Sigmoid colon (tissue), 7 donors: ENCODE measurements around the gene SMYD2. TPM values are rescaled to one million over a fixed set of nuclear protein-coding genes. Genes with fewer than 3 reads are reported as not detected.

Source experiments
- DNase-seq: peaks from one replicate; pipeline ENCODE4 v3.0.0-alpha.2; 2019
- H3K27ac ChIP-seq, 4 donors: fragments of 200-600 bp; sonication (generic); one replicate each; pipeline ENCODE4 v1.5.1; 2016 to 2019; ENCODE audit warnings: mild to moderate bottlenecking in 1 of 4
- H3K27me3 ChIP-seq, 3 donors: fragments of 200-600 bp; sonication (generic); one replicate each; pipeline ENCODE4 v1.5.1; 2019; ENCODE audit warnings: mild to moderate bottlenecking in 1 of 3
- H3K36me3 ChIP-seq, 4 donors: fragments of 200-600 bp; sonication (generic); one replicate each; pipeline ENCODE4 v1.5.1; 2016 to 2019
- H3K4me1 ChIP-seq, 4 donors: fragments of 200-600 bp; sonication (generic); one replicate each; pipeline ENCODE4 v1.5.1; 2017 to 2019
- H3K4me3 ChIP-seq, 4 donors: fragments of 200-600 bp; sonication (generic); one replicate each; pipeline ENCODE4 v1.5.1; 2017 to 2019; ENCODE audit warnings: mild to moderate bottlenecking in 2 of 4, moderate library complexity in 1 of 4
- H3K9me3 ChIP-seq, 4 donors: fragments of 200-600 bp in 3 of 4; sonication (generic) in 3 of 4; one replicate each; pipeline versions ENCODE4 v1.5.1 to v1.6.1; 2013 to 2019
- CTCF ChIP-seq, 4 experiments: fragments of 450-650 bp in 3 of 4; fragments of 200-600 bp in 1 of 4; IDR thresholded peaks; one replicate each; pipeline ENCODE4 v1.5.1; 2016 to 2019; ENCODE audit warnings: antibody characterized with exemption in 4 of 4, mild to moderate bottlenecking in 3 of 4, moderate library complexity in 2 of 4
- EP300 ChIP-seq, 4 donors: sonication (generic); formaldehyde crosslinking; IDR thresholded peaks; one replicate each; pipeline ENCODE4 v1.6.1; 2017; ENCODE audit warnings: antibody characterized with exemption in 4 of 4
- POLR2A ChIP-seq, 2 donors: fragments of 450-650 bp; IDR thresholded peaks; one replicate each; pipeline ENCODE4 v1.6.1; 2016; ENCODE audit warnings: antibody characterized with exemption in 2 of 2, mild to moderate bottlenecking in 2 of 2, moderate library complexity in 2 of 2
- POLR2AphosphoS5 ChIP-seq, 4 donors: sonication (generic); formaldehyde crosslinking; IDR thresholded peaks; one replicate each; pipeline ENCODE4 v1.6.1; 2017; ENCODE audit warnings: antibody characterized with exemption in 4 of 4
- WGBS, 2 donors: extraction: QIAGEN DNeasy Blood & Tissue Kit; methylation state at CpG; one replicate each; pipeline ENCODE4 v1.1.7; 2013; 5-methylcytosine and 5-hydroxymethylcytosine counted together
- intact Hi-C: fragments of 100-400 bp; cut with DNase I; formaldehyde crosslinking; loops from one replicate; pipeline ENCODE4 v1.15.1; 2023
- polyA plus RNA-seq, 3 donors: library from polyadenylated mRNA; stranded (reverse); fragments of 200-250 nt; gene quantifications; one replicate each; pipeline ENCODE4 v1.2.3, GENCODE V29; 2013
- total RNA-seq, 4 donors: library from RNA; depleted of rRNA; stranded (reverse); fragments of >200 nt; gene quantifications; one replicate each; pipeline ENCODE4 v1.1.0, GENCODE V29; 2016
- donor health status: healthy with polysubstance abuse.
- donor health status: Bipolar disorder and iron deficiency.
- donor health status: healthy.

Gene SMYD2
- total and polyA plus RNA-seq, 7 donors = 12.5 to 23.4 (median 16.7) TPM

GRCh38 chr1:214290424-214291037 is 9.6 kb downstream of the SMYD2 start:
- H3K4me3 ChIP-seq = no peak overlapping the region
- intact Hi-C loops = no loop called here
- H3K36me3 ChIP-seq = no peaks in the 10 kb centered on the region
- DNase-seq = no peak
- no peak overlapping the region for H3K27ac ChIP-seq
- H3K27me3 ChIP-seq = no peaks in the 10 kb centered on the region
- H3K9me3 ChIP-seq = no peaks in the 10 kb centered on the region
- no peaks in the 10 kb centered on the region for H3K4me1 ChIP-seq
- 75 to 84% methylated on average over 5 of the region's 5 CpGs for WGBS, 2 donors
- TF ChIP-seq CTCF (IDR thresholded peaks at IDR 0.05) (no peak), EP300 (IDR thresholded peaks at IDR 0.05) (no peak), POLR2A (IDR thresholded peaks at IDR 0.05) (no peak), POLR2AphosphoS5 (IDR thresholded peaks at IDR 0.05) (no peak)

GRCh38 chr1:214292322-214292721 is 11.4 kb downstream of the SMYD2 start:
- Histone ChIP-seq H3K4me1 (no peaks in the 10 kb centered on the region), H3K27me3 (no peaks in the 10 kb centered on the region), H3K36me3 (no peaks in the 10 kb centered on the region), H3K4me3 (no peak overlapping the region), H3K27ac (no peak overlapping the region), H3K9me3 (no peaks in the 10 kb centered on the region)
- 89% methylated on average over 3 of the region's 3 CpGs for WGBS, 2 donors
- DNase-seq = no peak
- intact Hi-C loops = no loop called here
- TF ChIP-seq POLR2AphosphoS5 (IDR thresholded peaks at IDR 0.05) (no peak), CTCF (IDR thresholded peaks at IDR 0.05) (no peak)

GRCh38 chr1:214295934-214296333 is 15.0 kb downstream of the SMYD2 start:
- Histone ChIP-seq H3K4me1 (no peaks in the 10 kb centered on the region), H3K27me3 (no peaks in the 10 kb centered on the region), H3K4me3 (no peak overlapping the region), H3K36me3 (no peaks in the 10 kb centered on the region), H3K27ac (no peak overlapping the region), H3K9me3 (no peaks in the 10 kb centered on the region)
- no peak for DNase-seq
- intact Hi-C loops = no loop called here
- no peak for TF ChIP-seq EP300 (IDR thresholded peaks at IDR 0.05)
- 82 to 88% methylated on average over 4 of the region's 4 CpGs for WGBS, 2 donors

- TF ChIP-seq EP300 (IDR thresholded peaks at IDR 0.05) = no peak
- no peak for TF ChIP-seq CTCF (IDR thresholded peaks at IDR 0.05)
- TF ChIP-seq POLR2AphosphoS5 (IDR thresholded peaks at IDR 0.05) = no peak
- no peak for TF ChIP-seq POLR2A (IDR thresholded peaks at IDR 0.05)
- H3K27ac ChIP-seq = no peak overlapping the region
- no peaks in the 10 kb centered on the region for H3K4me1 ChIP-seq
- H3K36me3 ChIP-seq = no peaks in the 10 kb centered on the region
- no peak for DNase-seq
- H3K9me3 ChIP-seq = no peaks in the 10 kb centered on the region
- H3K4me3 ChIP-seq = no peak overlapping the region
- WGBS, 2 donors = 83 to 87% methylated on average over 9 of the region's 9 CpGs
- no peaks in the 10 kb centered on the region for H3K27me3 ChIP-seq
- intact Hi-C loops = no loop called here
Measured at GRCh38 chr1:214296860-214297745, 16.1 kb downstream of the SMYD2 start.

- TF ChIP-seq POLR2A (IDR thresholded peaks at IDR 0.05) (no peak), EP300 (IDR thresholded peaks at IDR 0.05) (no peak), CTCF (IDR thresholded peaks at IDR 0.05) (no peak), POLR2AphosphoS5 (IDR thresholded peaks at IDR 0.05) (no peak)
- H3K4me3 ChIP-seq = no peak overlapping the region
- H3K36me3 ChIP-seq = no peaks in the 10 kb centered on the region
- no peak for DNase-seq
- WGBS, 2 donors = 96 to 97% methylated on average over 9 of the region's 9 CpGs
- no peak overlapping the region for H3K27ac ChIP-seq
- intact Hi-C loops = no loop called here
- peaks cover 0 to 11% (median 8%) of the 10 kb centered on the region in 4 donors for H3K4me1 ChIP-seq
- H3K27me3 ChIP-seq = no peaks in the 10 kb centered on the region
- no peaks in the 10 kb centered on the region for H3K9me3 ChIP-seq
Measured at GRCh38 chr1:214300149-214300780, 19.3 kb downstream of the SMYD2 start.
